IPS-20b (cell line): ENCODE results near the gene INTS11.
A peak's percentile ranks its signal among the peaks of the same experiment; 100 is the strongest.
"Not testable (repeated sequence)": the region's sequence is repeated elsewhere in the genome, so short reads cannot be mapped to it uniquely, and the experiment has no call there.

Experiments used
- H3K27ac ChIP-seq: one replicate; pipeline ENCODE4 v1.5.1; 2013; ENCODE audit warnings: low read length
- H3K27me3 ChIP-seq: 2 replicates; pipeline ENCODE4 v1.6.1; 2013; ENCODE audit warnings: mild to moderate bottlenecking, low read length, inconsistent platforms; ENCODE audit not compliant: insufficient read depth
- H3K36me3 ChIP-seq: 2 replicates; pipeline ENCODE4 v1.6.1; 2013; ENCODE audit warnings: low read depth, mild to moderate bottlenecking, inconsistent platforms, low read length, moderate library complexity; ENCODE audit not compliant: insufficient read depth
- H3K4me1 ChIP-seq: 2 replicates; pipeline ENCODE4 v1.6.1; 2013; ENCODE audit warnings: mild to moderate bottlenecking, control low read depth, inconsistent platforms, low read length, moderate library complexity; ENCODE audit not compliant: insufficient read depth
- H3K4me3 ChIP-seq: 2 replicates; pipeline ENCODE4 v1.5.1; 2013; ENCODE audit warnings: mild to moderate bottlenecking, low read length, inconsistent platforms
- H3K9ac ChIP-seq: 2 replicates; pipeline ENCODE4 v1.6.1; 2013; ENCODE audit warnings: low read depth, mild to moderate bottlenecking, inconsistent platforms, low read length, moderate library complexity
- H3K9me3 ChIP-seq: 2 replicates; pipeline ENCODE4 v1.6.1; 2013; ENCODE audit warnings: mild to moderate bottlenecking, low read depth, low read length, inconsistent platforms; ENCODE audit not compliant: insufficient read depth

INTS11 gene

GRCh38 chr1:1324524-1325287 is at the start of gene INTS11, which contains the start of gene CPTP:
TSS of gene INTS11 (minus strand) at chr1:1324660. CDS start at chr1:1324608, 52 bp downstream.
TSS of gene CPTP (plus strand) at chr1:1324802. CDS start at chr1:1326911, 2,109 bp downstream.
- H3K4me1 ChIP-seq: no peaks in the 10 kb centered on the region; the same call in 1 of the 2 replicates
- H3K36me3 ChIP-seq: peaks cover 10% of the 10 kb centered on the region
- H3K4me3 ChIP-seq: peak within 1 kb of the TSS; percentile 84
- no peak within 1 kb of the TSS for H3K27ac ChIP-seq
- H3K9me3 ChIP-seq: no peaks in the 10 kb centered on the region
- H3K9ac ChIP-seq: peak within 1 kb of the TSS; percentile 83
- H3K27me3 ChIP-seq: no peaks in the 10 kb centered on the region

- Histone ChIP-seq H3K9me3 (no peaks in the 10 kb centered on the region), H3K27ac (no peak overlapping the region), H3K9ac (peak overlapping the region; percentile 91), H3K4me3 (peak overlapping the region; percentile 87), H3K27me3 (no peaks in the 10 kb centered on the region), H3K36me3 (peaks cover 10% of the 10 kb centered on the region; the same call in 1 of the 2 replicates), H3K4me1 (no peaks in the 10 kb centered on the region)
These were observed 49.5 kb upstream of the INTS11 start for GRCh38 chr1:1373815-1374588.

GRCh38 chr1:1373051-1373814 is 48.8 kb upstream of the INTS11 start:
- Histone ChIP-seq H3K27me3 (no peaks in the 10 kb centered on the region), H3K9ac (no peak overlapping the region), H3K9me3 (no peaks in the 10 kb centered on the region), H3K27ac (no peak overlapping the region), H3K4me3 (peak overlapping the region; percentile 87; the same call in 1 of the 2 replicates), H3K36me3 (peaks cover 10% of the 10 kb centered on the region; the same call in 1 of the 2 replicates), H3K4me1 (no peaks in the 10 kb centered on the region)

GRCh38 chr1:1371746-1372711 is 47.6 kb upstream of the INTS11 start:
- Histone ChIP-seq H3K9me3 (peaks cover 3% of the 10 kb centered on the region), H3K9ac (no peak overlapping the region), H3K27me3 (no peaks in the 10 kb centered on the region), H3K27ac (no peak overlapping the region), H3K36me3 (peaks cover 10% of the 10 kb centered on the region; the same call in 1 of the 2 replicates), H3K4me3 (no peak overlapping the region), H3K4me1 (no peaks in the 10 kb centered on the region)

GRCh38 chr1:1371364-1371745 is 46.9 kb upstream of the INTS11 start:
- Histone ChIP-seq H3K27ac (no peak overlapping the region), H3K4me1 (no peaks in the 10 kb centered on the region), H3K4me3 (no peak overlapping the region), H3K36me3 (peaks cover 10% of the 10 kb centered on the region; the same call in 1 of the 2 replicates), H3K27me3 (no peaks in the 10 kb centered on the region), H3K9me3 (peaks cover 10% of the 10 kb centered on the region), H3K9ac (no peak overlapping the region)

- H3K27ac ChIP-seq: no peak overlapping the region
- no peaks in the 10 kb centered on the region for H3K27me3 ChIP-seq
- H3K36me3 ChIP-seq: peaks cover 10% of the 10 kb centered on the region; the same call in 1 of the 2 replicates
- no peaks in the 10 kb centered on the region for H3K4me1 ChIP-seq
- no peak overlapping the region for H3K9ac ChIP-seq
- H3K4me3 ChIP-seq: no peak overlapping the region
- H3K9me3 ChIP-seq: peaks cover 15% of the 10 kb centered on the region
These were observed 46.4 kb upstream of the INTS11 start for GRCh38 chr1:1370771-1371300.

- H3K9ac ChIP-seq, H3K27ac ChIP-seq, H3K4me1 ChIP-seq, H3K4me3 ChIP-seq, H3K27me3 ChIP-seq: not testable (repeated sequence)
- Histone ChIP-seq H3K36me3 (peaks cover 10% of the 10 kb centered on the region; the same call in 1 of the 2 replicates), H3K9me3 (peaks cover 17% of the 10 kb centered on the region)
These were observed 45.6 kb upstream of the INTS11 start for GRCh38 chr1:1370094-1370493.

GRCh38 chr1:1367315-1367714 is 42.9 kb upstream of the INTS11 start:
- H3K4me3 ChIP-seq: no peak overlapping the region
- H3K36me3 ChIP-seq: no peaks in the 10 kb centered on the region
- H3K9ac ChIP-seq: no peak overlapping the region
- H3K4me1 ChIP-seq: no peaks in the 10 kb centered on the region
- no peak overlapping the region for H3K27ac ChIP-seq
- peaks cover 17% of the 10 kb centered on the region for H3K9me3 ChIP-seq
- no peaks in the 10 kb centered on the region for H3K27me3 ChIP-seq

- H3K27ac ChIP-seq: no peak overlapping the region
- no peak overlapping the region for H3K9ac ChIP-seq
These were observed 42.2 kb upstream of the INTS11 start for GRCh38 chr1:1366699-1367066.

GRCh38 chr1:1365875-1366698 is 41.6 kb upstream of the INTS11 start:
- Histone ChIP-seq H3K4me3 (no peak overlapping the region), H3K4me1 (peaks cover 2% of the 10 kb centered on the region; the same call in 1 of the 2 replicates), H3K9ac (no peak overlapping the region), H3K36me3 (no peaks in the 10 kb centered on the region), H3K27me3 (no peaks in the 10 kb centered on the region), H3K27ac (no peak overlapping the region), H3K9me3 (peaks cover 17% of the 10 kb centered on the region)

More at GRCh38 chr1:1366699-1367066, 42.2 kb upstream of the INTS11 start:
- H3K4me3 ChIP-seq: no peak overlapping the region
- H3K9me3 ChIP-seq: peaks cover 17% of the 10 kb centered on the region
- peaks cover 2% of the 10 kb centered on the region; the same call in 1 of the 2 replicates for H3K4me1 ChIP-seq
- no peaks in the 10 kb centered on the region for H3K36me3 ChIP-seq
- H3K27me3 ChIP-seq: no peaks in the 10 kb centered on the region
